ENCODE measurements around the gene DIAPH2.

- TF ChIP-seq POLR2A (IDR thresholded peaks at IDR 0.05) (no peak), CTCF (IDR thresholded peaks at IDR 0.05 in 4 of 5, conservative IDR thresholded peaks at IDR 0.05 in 1 of 5) (no peak)
These were observed 712.7 kb downstream of the DIAPH2 start for GRCh38 chrX:97397371-97397770.
